SK-N-MC (cell line): ENCODE measurements around the gene RBKS.

Experiments
- EZH2 ChIP-seq: fragments of 200-600 bp; sonication (generic); IDR thresholded peaks from one replicate; pipeline ENCODE4 v1.6.1; 2017; ENCODE audit warnings: antibody characterized with exemption
- FOXP2 ChIP-seq: optimal IDR thresholded peaks from 2 replicates; pipeline ENCODE3; 2011; ENCODE audit warnings: mild to moderate bottlenecking, moderate library complexity; ENCODE audit not compliant: insufficient read depth; ENCODE audit errors: extremely low read length, control extremely low read depth
- POLR2AphosphoS5 ChIP-seq: IDR thresholded peaks from 2 replicates; pipeline ENCODE4 v1.6.1; 2012; ENCODE audit warnings: mild to moderate bottlenecking, low read depth, low read length, borderline replicate concordance

GRCh38 chr2:27738349-27739057 lies 151.7 kb downstream of the RBKS start:
- TF ChIP-seq POLR2AphosphoS5 (no peak), EZH2 (no peak), FOXP2 (no peak)
